ENCODE results near the gene C17orf78. TPM values are rescaled to one million over a fixed set of nuclear protein-coding genes. Genes with fewer than 3 reads are reported as not detected.
"Not testable (repeated sequence)": the region's sequence is repeated elsewhere in the genome, so short reads cannot be mapped to it uniquely, and the experiment has no call there.

The C17orf78 gene
- total RNA-seq, 1 donor from 2014 or later = not detected

DNA sequence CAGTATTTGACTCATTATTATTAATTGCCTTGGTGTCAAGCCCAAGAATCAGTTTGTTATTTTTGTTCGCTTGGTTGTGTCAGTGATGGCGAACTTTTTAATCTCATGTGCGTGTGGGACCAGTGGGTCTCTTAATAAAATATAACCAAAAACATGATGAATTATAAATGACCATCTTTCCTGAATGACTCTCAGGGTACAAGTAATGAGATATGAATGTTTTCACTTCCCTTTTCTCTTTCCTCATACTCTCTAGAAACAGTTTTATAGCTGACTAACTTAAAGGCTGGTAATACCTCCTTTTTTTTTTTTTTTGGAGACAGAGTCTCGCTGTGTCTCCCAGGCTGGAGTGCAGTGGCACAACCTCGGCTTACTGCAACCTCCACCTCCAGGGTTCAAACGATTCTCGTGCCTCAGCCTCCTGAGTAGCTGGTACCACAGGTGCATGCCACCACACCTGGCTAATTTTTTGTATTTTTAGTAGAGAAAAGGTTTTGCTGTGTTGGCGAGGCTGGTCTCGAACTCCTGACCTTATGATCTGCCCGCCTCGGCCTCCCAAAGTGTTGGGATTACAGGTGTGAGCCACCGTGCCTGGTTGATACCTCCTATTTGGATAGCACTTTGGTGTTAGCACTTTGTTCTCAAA, 65.7 kb downstream of the C17orf78 start:
- DNase-seq = not testable (repeated sequence)

Other genes starting within 250 kb of the C17orf78 start
- 36.6 and 73.2 TPM in 2 replicates for gene ACACA, start 30.9 kb downstream of the C17orf78 start, total RNA-seq
- gene TADA2A, start 30.9 kb downstream of the C17orf78 start, total RNA-seq = 22.3 and 22.4 TPM in 2 replicates
- 31.1 and 34.4 TPM in 2 replicates for gene DUSP14, start 113.9 kb downstream of the C17orf78 start, total RNA-seq
- gene SYNRG, start 233.4 kb downstream of the C17orf78 start, total RNA-seq = 16.8 and 23.7 TPM in 2 replicates

Measured in dermis blood vessel endothelial cell (primary cell).